ENCODE data around the gene SPOP. TPM values are rescaled to one million over a fixed set of nuclear protein-coding genes. Genes with fewer than 3 reads are reported as not detected.

Gene SPOP
- total and polyA plus RNA-seq, 11 donors = 28.5 to 96.1 (median 60.4) TPM

DNA sequence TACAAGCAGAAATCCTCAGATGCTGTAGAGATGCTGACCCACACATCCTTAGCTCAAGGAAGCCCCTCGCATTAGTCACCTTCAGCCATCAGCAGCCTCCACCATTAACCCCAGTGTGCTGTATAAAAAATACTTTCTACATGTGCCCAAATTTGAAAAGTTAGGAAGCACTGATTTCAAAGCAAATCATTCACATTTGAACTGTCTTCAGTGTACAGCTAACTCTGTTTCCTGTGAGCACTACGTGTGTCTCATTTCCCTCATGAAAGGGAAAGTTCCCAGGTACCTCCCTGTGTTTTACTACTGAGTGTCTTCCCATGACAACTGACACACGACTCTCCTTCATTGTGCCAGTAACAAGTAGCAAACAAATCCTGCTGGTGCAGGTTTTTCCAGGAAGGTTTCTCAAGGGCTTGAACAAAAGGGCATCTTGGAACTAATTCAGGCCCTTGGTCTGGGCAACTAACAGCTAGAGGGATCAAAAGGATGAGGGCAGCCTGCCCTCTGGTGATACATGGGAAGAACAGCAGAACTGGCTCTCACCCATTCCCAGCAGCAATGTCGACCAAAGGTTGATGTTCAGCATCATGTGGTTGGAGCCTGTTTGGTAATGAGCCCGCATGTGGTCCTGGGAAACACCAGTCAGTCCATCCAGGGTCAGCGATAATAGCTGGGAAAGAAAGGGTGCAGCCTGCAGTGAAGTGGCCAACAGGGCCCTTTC, 25.8 kb upstream of the SPOP start:
- H3K27ac ChIP-seq = peak overlapping the region in 3 of 12 donors; percentile 39 to 51 (median 43)

GRCh38 chr17:49700960-49701359, 23.1 kb upstream of the SPOP start:
- H3K4me1 ChIP-seq = peaks cover 0 to 24% (median 5%) of the 10 kb centered on the region in 12 donors
- DNase-seq (no peak), ATAC-seq (no peak)
- 75 to 90% (median 88%) methylated on average over 6 of the region's 6 CpGs for WGBS, 4 donors
- H3K27me3 ChIP-seq = no peaks in the 10 kb centered on the region
- H3K4me3 ChIP-seq = no peak overlapping the region
- TF ChIP-seq, protein P1, sequence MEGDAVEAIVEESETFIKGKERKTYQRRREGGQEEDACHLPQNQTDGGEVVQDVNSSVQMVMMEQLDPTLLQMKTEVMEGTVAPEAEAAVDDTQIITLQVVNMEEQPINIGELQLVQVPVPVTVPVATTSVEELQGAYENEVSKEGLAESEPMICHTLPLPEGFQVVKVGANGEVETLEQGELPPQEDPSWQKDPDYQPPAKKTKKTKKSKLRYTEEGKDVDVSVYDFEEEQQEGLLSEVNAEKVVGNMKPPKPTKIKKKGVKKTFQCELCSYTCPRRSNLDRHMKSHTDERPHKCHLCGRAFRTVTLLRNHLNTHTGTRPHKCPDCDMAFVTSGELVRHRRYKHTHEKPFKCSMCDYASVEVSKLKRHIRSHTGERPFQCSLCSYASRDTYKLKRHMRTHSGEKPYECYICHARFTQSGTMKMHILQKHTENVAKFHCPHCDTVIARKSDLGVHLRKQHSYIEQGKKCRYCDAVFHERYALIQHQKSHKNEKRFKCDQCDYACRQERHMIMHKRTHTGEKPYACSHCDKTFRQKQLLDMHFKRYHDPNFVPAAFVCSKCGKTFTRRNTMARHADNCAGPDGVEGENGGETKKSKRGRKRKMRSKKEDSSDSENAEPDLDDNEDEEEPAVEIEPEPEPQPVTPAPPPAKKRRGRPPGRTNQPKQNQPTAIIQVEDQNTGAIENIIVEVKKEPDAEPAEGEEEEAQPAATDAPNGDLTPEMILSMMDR (IDR thresholded peaks at IDR 0.05) = no peak
- TF ChIP-seq POLR2A (IDR thresholded peaks at IDR 0.05) = no peak
- no peaks in the 10 kb centered on the region for H3K9me3 ChIP-seq
- intact Hi-C loops (cut with DNase I) = loop anchor here in 5 of 10 donors (10.0 kb wide), 3 partner anchors 266 to 294 kb away; partner anchors contain the start of genes DLX3 (in 3 of the 5) and PHB1 (in 1 of the 5)
- H3K27ac ChIP-seq = no peak overlapping the region
- H3K36me3 ChIP-seq = peaks cover 0 to 71% (median 60%) of the 10 kb centered on the region in 9 donors

More for the DNA sequence above, 25.8 kb upstream of the SPOP start:
- H3K27me3 ChIP-seq = no peaks in the 10 kb centered on the region
- peaks cover 0 to 72% (median 61%) of the 10 kb centered on the region in 9 donors for H3K36me3 ChIP-seq
- 52 to 59% (median 56%) methylated on average over 6 of the region's 6 CpGs for WGBS, 4 donors
- peak in 3 of 4 donors; percentile 18 to 19 (median 18) for ATAC-seq
- DNase-seq = peak in 2 of 5 donors; percentile 43 to 66
- no peak overlapping the region for H3K4me3 ChIP-seq
- TF ChIP-seq, protein P1 (IDR thresholded peaks at IDR 0.05) = peak; percentile 20 to 63 (median 52)
- no peak for TF ChIP-seq POLR2A (IDR thresholded peaks at IDR 0.05)
- peaks cover 0 to 39% (median 18%) of the 10 kb centered on the region in 12 donors for H3K4me1 ChIP-seq
- no peaks in the 10 kb centered on the region for H3K9me3 ChIP-seq
- intact Hi-C loops (cut with DNase I) = loop anchor here in 6 of 10 donors (2.0 to 10.0 kb wide), 5 partner anchors 133 to 291 kb away; partner anchors contain the start of genes DLX3 (in 3 of the 6) and PHB1 (in 1 of the 6)

- intact Hi-C loops (cut with DNase I) = loop anchor here in 6 of 10 donors (5.0 to 10.0 kb wide), 4 partner anchors 265 to 297 kb away; partner anchors contain the start of genes DLX3 (in 4 of the 6) and PHB1 (in 1 of the 6)
- Histone ChIP-seq H3K36me3 (peaks cover 0 to 62% (median 52%) of the 10 kb centered on the region in 9 donors), H3K27me3 (no peaks in the 10 kb centered on the region), H3K4me3 (no peak overlapping the region), H3K27ac (peak overlapping the region in 1 of 12 donors; percentile 22), H3K9me3 (no peaks in the 10 kb centered on the region), H3K4me1 (peaks cover 0 to 27% (median 8%) of the 10 kb centered on the region in 12 donors)
- 54 to 59% (median 55%) methylated on average over 7 to 8 of the region's 8 CpGs for WGBS, 4 donors
- ATAC-seq = peak; percentile 63 to 82 (median 66)
- no peak for TF ChIP-seq POLR2A (IDR thresholded peaks at IDR 0.05)
- TF ChIP-seq, protein P1 (IDR thresholded peaks at IDR 0.05) = no peak
- DNase-seq = peak in 4 of 5 donors; percentile 55 to 80 (median 61)
These were observed 22.2 kb upstream of the SPOP start for GRCh38 chr17:49699966-49700575.
